ENCODE results near the gene TUBB1.

TUBB1 gene

GRCh38 chr20:59075934-59076508 is 56.8 kb downstream of the TUBB1 start:
- TF ChIP-seq CTCF (IDR thresholded peaks at IDR 0.05; ENCODE audit: borderline replicate concordance, extremely low read depth, low read length, poor library complexity, severe bottlenecking) = no peak
- no peak for TF ChIP-seq EZH2 (IDR thresholded peaks at IDR 0.05; ENCODE audit: borderline replicate concordance, low read depth, low read length, severe bottlenecking)
- Histone ChIP-seq H3K27ac (ENCODE audit: low read length) (no peak overlapping the region), H3K4me2 (ENCODE audit: insufficient read depth, low read length) (no peak overlapping the region)

More at GRCh38 chr20:59075934-59076508, 56.8 kb downstream of the TUBB1 start:
- no peak for ATAC-seq (ENCODE audit: insufficient read depth, low read depth)
- Histone ChIP-seq H3K36me3 (ENCODE audit: insufficient read depth, low read length) (no peaks in the 10 kb centered on the region), H3K79me2 (ENCODE audit: insufficient read depth, low read length) (no peaks in the 10 kb centered on the region), H3K4me3 (ENCODE audit: low read depth in 1 of 2, low read length in 2 of 2) (no peak overlapping the region), H3K4me1 (ENCODE audit: insufficient read depth, low read length) (no peaks in the 10 kb centered on the region), H4K20me1 (ENCODE audit: insufficient read depth, low read length) (no peaks in the 10 kb centered on the region), H3K9ac (ENCODE audit: low read depth, low read length) (no peak overlapping the region), H2AFZ (ENCODE audit: low read depth, low read length) (no peak overlapping the region), H3K27me3 (ENCODE audit: insufficient read depth, low read length, poor library complexity) (peaks cover 31% of the 10 kb centered on the region), H3K9me3 (ENCODE audit: insufficient read depth, low read length, severe bottlenecking) (no peaks in the 10 kb centered on the region)
- DNase-seq = no peak

Measured in DND-41 (cell line).